Gastrocnemius medialis (tissue), 4 donors: Measurements from ENCODE around the gene FAM227A. TPM values are rescaled to one million over a fixed set of nuclear protein-coding genes. Genes with fewer than 3 reads are reported as not detected.
A peak's percentile ranks its signal among the peaks of the same experiment; 100 is the strongest.

Source experiments
- ATAC-seq, 2 donors: fragments of 150-250 bp; one replicate each; pipeline ENCODE4 v1.9.1; 2016
- DNase-seq, 2 donors: peaks; one replicate each; pipeline ENCODE4 v3.0.0-alpha.2; 2019
- H3K27ac ChIP-seq, 4 donors: fragments of 200-600 bp; sonication (generic); 1 replicate in 1 of 4; 2 replicates in 3 of 4; pipeline ENCODE4 v1.5.1; 2016 to 2018; ENCODE audit warnings: mild to moderate bottlenecking in 2 of 4, moderate library complexity in 1 of 4
- H3K27me3 ChIP-seq, 3 donors: fragments of 200-600 bp; sonication (generic) in 2 of 3; 1 replicate in 1 of 3; 2 replicates in 2 of 3; pipeline versions ENCODE4 v1.5.1 to v1.6.0; 2016 to 2019; ENCODE audit warnings: mild to moderate bottlenecking in 1 of 3, moderate library complexity in 1 of 3
- H3K36me3 ChIP-seq, 2 donors: fragments of 200-600 bp; sonication (generic) in 1 of 2; one replicate each; pipeline ENCODE4 v1.5.1; 2017 to 2018
- H3K4me1 ChIP-seq, 2 donors: fragments of 200-600 bp; sonication (generic) in 1 of 2; one replicate each; pipeline ENCODE4 v1.5.1; 2016 to 2017; ENCODE audit warnings: mild to moderate bottlenecking in 2 of 2
- H3K4me3 ChIP-seq, 4 donors: fragments of 200-600 bp; sonication (generic) in 3 of 4; 1 replicate in 1 of 4; 2 replicates in 3 of 4; pipeline ENCODE4 v1.5.1; 2016 to 2019; ENCODE audit warnings: mild to moderate bottlenecking in 2 of 4
- H3K9me3 ChIP-seq, 3 donors: fragments of 200-600 bp; sonication (generic) in 2 of 3; 1 replicate in 1 of 3; 2 replicates in 2 of 3; pipeline ENCODE4 v1.5.1; 2016 to 2019
- POLR2A ChIP-seq, 2 donors: fragments of 450-650 bp; IDR thresholded peaks; one replicate each; pipeline ENCODE4 v1.6.1; 2017; ENCODE audit warnings: antibody characterized with exemption in 2 of 2, mild to moderate bottlenecking in 2 of 2, moderate library complexity in 2 of 2
- in situ Hi-C, 4 donors: fragments of 200-750 bp; cut with MboI; loops; one replicate each; pipeline versions ENCODE4 v1.15.0 to v1.8.0; 2017; ENCODE audit warnings: low sequenced_read_pairs in 4 of 4
- intact Hi-C: fragments of 100-400 bp; cut with DNase I; formaldehyde crosslinking; loops from one replicate; pipeline ENCODE4 v1.15.1; 2023; ENCODE audit warnings: low total_unique reads
- total RNA-seq, 4 donors: library from RNA; depleted of rRNA; stranded (reverse); fragments of >200 nt; gene quantifications; one replicate each; pipeline versions ENCODE4 v1.1.0 to v1.2.3, GENCODE V29; 2016
- TF ChIP-seq, protein P1 (sequence below), 5 experiments: fragments of 450-650 bp in 3 of 5; fragments of 200-600 bp in 2 of 5; sonication (generic) in 2 of 5; IDR thresholded peaks in 4 of 5; conservative IDR thresholded peaks in 1 of 5; 1 replicate in 4 of 5; 2 replicates in 1 of 5; pipeline ENCODE4 v1.5.1; 2016 to 2019; ENCODE audit warnings: antibody characterized with exemption in 5 of 5, mild to moderate bottlenecking in 3 of 5, moderate library complexity in 3 of 5

FAM227A gene
- total RNA-seq, 4 donors from 2014 or later: 0.02 TPM; not detected in 3

GRCh38 chr22:38578505-38578904 lies 77.7 kb downstream of the FAM227A start:
- no peaks in the 10 kb centered on the region for H3K9me3 ChIP-seq
- no peak for ATAC-seq
- no peaks in the 10 kb centered on the region for H3K36me3 ChIP-seq
- DNase-seq: no peak
- no peak overlapping the region for H3K27ac ChIP-seq
- in situ Hi-C loops: no loop called here
- no peaks in the 10 kb centered on the region for H3K4me1 ChIP-seq
- no peak overlapping the region for H3K4me3 ChIP-seq
- intact Hi-C loops: no loop called here
- H3K27me3 ChIP-seq: no peaks in the 10 kb centered on the region
- TF ChIP-seq POLR2A (IDR thresholded peaks at IDR 0.05): no peak
- TF ChIP-seq, protein P1, sequence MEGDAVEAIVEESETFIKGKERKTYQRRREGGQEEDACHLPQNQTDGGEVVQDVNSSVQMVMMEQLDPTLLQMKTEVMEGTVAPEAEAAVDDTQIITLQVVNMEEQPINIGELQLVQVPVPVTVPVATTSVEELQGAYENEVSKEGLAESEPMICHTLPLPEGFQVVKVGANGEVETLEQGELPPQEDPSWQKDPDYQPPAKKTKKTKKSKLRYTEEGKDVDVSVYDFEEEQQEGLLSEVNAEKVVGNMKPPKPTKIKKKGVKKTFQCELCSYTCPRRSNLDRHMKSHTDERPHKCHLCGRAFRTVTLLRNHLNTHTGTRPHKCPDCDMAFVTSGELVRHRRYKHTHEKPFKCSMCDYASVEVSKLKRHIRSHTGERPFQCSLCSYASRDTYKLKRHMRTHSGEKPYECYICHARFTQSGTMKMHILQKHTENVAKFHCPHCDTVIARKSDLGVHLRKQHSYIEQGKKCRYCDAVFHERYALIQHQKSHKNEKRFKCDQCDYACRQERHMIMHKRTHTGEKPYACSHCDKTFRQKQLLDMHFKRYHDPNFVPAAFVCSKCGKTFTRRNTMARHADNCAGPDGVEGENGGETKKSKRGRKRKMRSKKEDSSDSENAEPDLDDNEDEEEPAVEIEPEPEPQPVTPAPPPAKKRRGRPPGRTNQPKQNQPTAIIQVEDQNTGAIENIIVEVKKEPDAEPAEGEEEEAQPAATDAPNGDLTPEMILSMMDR (IDR thresholded peaks at IDR 0.05 in 4 of 5, conservative IDR thresholded peaks at IDR 0.05 in 1 of 5): no peak

DNA sequence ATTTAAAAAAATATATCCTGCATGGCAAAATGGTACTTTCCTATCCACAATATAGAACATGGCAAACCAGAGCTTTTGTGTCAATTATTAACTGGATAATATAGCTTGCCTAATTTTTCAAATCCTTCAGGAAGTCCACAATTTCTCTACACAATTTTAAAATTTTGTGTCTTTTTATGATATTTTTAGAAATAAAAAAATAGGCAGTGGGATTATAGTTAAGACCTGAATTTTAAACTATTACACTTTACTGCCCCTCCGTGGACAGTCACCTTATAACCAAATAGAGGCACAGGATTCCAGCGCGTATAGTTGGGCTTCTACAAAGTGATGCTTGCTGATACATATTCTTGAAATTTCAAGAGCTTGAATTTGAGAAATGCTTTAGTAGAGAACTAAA lies 84.1 kb downstream of the FAM227A start:
- no peak for ATAC-seq
- in situ Hi-C loops (loop anchor here in 1 of 4 donors (25.0 kb wide), 1 partner anchor 510 kb away; the partner anchor contains the start of gene PICK1), intact Hi-C loops (loop anchor here (1.0 to 5.0 kb wide), 3 partner anchors 160 to 519 kb away; no protein-coding TSS in a partner anchor)
- peaks cover 10 to 15% of the 10 kb centered on the region in 2 donors for H3K4me1 ChIP-seq
- peak in 1 of 2 donors; percentile 7 for DNase-seq
- H3K9me3 ChIP-seq: no peaks in the 10 kb centered on the region
- no peaks in the 10 kb centered on the region for H3K27me3 ChIP-seq
- H3K36me3 ChIP-seq: no peaks in the 10 kb centered on the region
- H3K4me3 ChIP-seq: no peak overlapping the region
- no peak overlapping the region for H3K27ac ChIP-seq
- TF ChIP-seq, protein P1 (IDR thresholded peaks at IDR 0.05 in 4 of 5, conservative IDR thresholded peaks at IDR 0.05 in 1 of 5): peak in 4 of 5 experiments; percentile 32 to 48 (median 42)
- TF ChIP-seq POLR2A (IDR thresholded peaks at IDR 0.05): no peak

GRCh38 chr22:38570779-38571364 lies 85.3 kb downstream of the FAM227A start:
- peak overlapping the region; percentile 79 to 81 (median 80) for H3K27ac ChIP-seq
- ATAC-seq: peak; percentile 37 to 38
- H3K4me1 ChIP-seq: peaks cover 10 to 15% of the 10 kb centered on the region in 2 donors
- in situ Hi-C loops: loop anchor here in 1 of 4 donors (25.0 kb wide), 1 partner anchor 509 kb away; the partner anchor contains the start of gene PICK1
- DNase-seq: peak in 1 of 2 donors; percentile 33
- intact Hi-C loops: loop anchor here (1.0 to 5.0 kb wide), 4 partner anchors 66 to 174 kb away; partner anchors contain the start of genes CBY1 and FAM227A
- H3K36me3 ChIP-seq: no peaks in the 10 kb centered on the region
- no peaks in the 10 kb centered on the region for H3K9me3 ChIP-seq
- peak overlapping the region; percentile 68 to 79 (median 69) for H3K4me3 ChIP-seq
- no peaks in the 10 kb centered on the region for H3K27me3 ChIP-seq
- no peak for TF ChIP-seq POLR2A (IDR thresholded peaks at IDR 0.05)
- TF ChIP-seq, protein P1 (IDR thresholded peaks at IDR 0.05 in 4 of 5, conservative IDR thresholded peaks at IDR 0.05 in 1 of 5): no peak

DNA sequence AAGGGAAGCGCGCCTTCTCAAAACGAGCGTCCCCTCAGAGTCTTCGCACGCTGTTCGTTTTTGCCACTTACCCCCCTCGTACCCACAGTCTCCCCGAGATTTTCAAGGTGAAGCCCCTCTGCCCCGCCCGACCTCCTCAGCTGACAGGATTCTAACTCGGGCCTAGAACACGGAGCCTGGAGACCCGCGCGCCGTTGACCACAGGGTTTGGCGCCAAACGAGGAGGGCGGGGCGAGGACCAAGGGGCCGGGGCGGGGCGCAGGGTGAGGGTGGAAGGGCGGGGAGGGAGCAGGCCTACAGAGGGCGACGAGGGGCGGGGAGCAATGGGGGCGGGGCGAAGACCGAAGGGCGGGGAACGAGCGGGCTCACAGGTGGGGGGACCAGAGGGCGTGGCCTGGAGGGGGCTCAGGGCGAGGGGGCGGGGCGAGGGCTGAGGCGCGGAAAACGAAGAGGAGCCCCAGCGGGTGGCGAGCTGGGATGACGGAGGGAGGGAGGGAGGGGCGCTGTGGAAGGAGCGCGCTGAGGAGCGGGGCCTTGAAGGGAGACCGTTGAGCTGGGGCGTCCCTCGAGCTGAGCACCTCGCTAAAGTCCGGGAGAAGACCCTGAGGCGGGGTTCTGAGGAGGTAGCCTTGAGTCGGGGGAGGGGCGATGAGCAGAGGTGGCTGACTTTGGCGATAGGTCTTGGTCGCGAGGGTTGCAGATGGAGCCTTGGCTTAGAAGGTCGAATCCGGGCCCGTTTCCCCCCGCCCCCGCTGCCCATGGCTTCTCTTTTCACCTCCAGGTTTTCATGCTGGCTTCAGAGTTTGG lies 86.0 kb downstream of the FAM227A start, which contains the start of gene DMC1:
TSS of gene DMC1 (minus strand) at position 212 of the 807 bp plus-strand sequence. CDS start 1,927 bp downstream, outside the sequence.
- Histone ChIP-seq H3K9me3 (no peaks in the 10 kb centered on the region), H3K27me3 (no peaks in the 10 kb centered on the region), H3K4me1 (peaks cover 10 to 15% of the 10 kb centered on the region in 2 donors), H3K27ac (peak within 1 kb of the TSS; percentile 79 to 81 (median 80)), H3K36me3 (no peaks in the 10 kb centered on the region), H3K4me3 (peak within 1 kb of the TSS; percentile 68 to 79 (median 69))
- intact Hi-C loops (loop anchor here (1.0 to 5.0 kb wide), 4 partner anchors 65 to 173 kb away; partner anchors contain the start of genes CBY1 and FAM227A), in situ Hi-C loops (loop anchor here in 1 of 4 donors (25.0 kb wide), 1 partner anchor 508 kb away; the partner anchor contains the start of gene PICK1)
- TF ChIP-seq POLR2A (IDR thresholded peaks at IDR 0.05): peak; percentile 50 to 53
- TF ChIP-seq, protein P1 (IDR thresholded peaks at IDR 0.05 in 4 of 5, conservative IDR thresholded peaks at IDR 0.05 in 1 of 5): no peak
- ATAC-seq (peak; percentile 84 to 90), DNase-seq (peak; percentile 86 to 89)
